Measurements from ENCODE around the gene FOCAD. TPM values are rescaled to one million over a fixed set of nuclear protein-coding genes. Genes with fewer than 3 reads are reported as not detected.
"Not testable (repeated sequence)": the region's sequence is repeated elsewhere in the genome, so short reads cannot be mapped to it uniquely, and the experiment has no call there.

The FOCAD gene
- total RNA-seq, 1 donor from 2014 or later: 36.1 TPM

DNA sequence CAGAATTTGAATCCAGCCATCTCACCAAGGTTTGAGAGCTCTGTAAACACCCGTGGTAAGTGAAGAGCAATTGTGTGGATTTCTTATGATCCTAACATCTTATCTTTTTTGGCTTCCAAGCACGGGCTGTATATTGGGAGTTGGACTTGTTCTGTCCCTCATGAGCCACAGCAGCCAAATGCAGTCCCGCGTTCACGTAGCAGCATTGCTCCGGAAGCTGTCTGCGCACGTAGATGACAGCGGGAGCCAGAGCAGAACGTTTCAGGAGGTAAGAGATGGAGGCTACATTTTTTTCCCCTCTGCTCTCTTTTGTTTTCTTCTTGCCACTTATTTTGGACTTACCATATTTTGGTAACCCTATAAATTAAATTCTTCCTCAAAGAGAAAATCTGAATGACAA is 260.4 kb downstream of the FOCAD start:
- no peak for DNase-seq (ENCODE audit: extremely low read depth, low read depth, low spot score)

- DNase-seq (ENCODE audit: extremely low read depth, low read depth, low spot score): no peak
These were observed 261.2 kb downstream of the FOCAD start for GRCh38 chr9:20945269-20945668.

DNA sequence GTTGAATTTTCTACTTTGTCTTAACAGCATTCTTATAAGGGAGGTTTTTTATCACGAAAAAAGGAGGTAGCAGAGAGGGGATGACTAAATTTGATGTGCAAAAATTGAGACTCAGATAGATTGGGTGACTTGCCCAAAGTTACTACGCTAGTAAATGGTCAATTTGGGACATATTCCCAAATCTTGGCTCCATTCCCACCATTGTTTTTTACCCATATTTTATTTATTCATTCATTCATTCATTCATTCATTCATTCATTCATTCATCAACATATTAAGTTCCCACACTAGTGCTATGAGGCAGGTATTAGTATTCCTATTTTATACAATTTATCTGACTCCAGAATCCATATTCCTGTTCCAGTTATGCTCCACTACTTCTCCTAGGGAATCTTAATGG is 261.8 kb downstream of the FOCAD start:
- DNase-seq (ENCODE audit: extremely low read depth, low read depth, low spot score): no peak

DNA sequence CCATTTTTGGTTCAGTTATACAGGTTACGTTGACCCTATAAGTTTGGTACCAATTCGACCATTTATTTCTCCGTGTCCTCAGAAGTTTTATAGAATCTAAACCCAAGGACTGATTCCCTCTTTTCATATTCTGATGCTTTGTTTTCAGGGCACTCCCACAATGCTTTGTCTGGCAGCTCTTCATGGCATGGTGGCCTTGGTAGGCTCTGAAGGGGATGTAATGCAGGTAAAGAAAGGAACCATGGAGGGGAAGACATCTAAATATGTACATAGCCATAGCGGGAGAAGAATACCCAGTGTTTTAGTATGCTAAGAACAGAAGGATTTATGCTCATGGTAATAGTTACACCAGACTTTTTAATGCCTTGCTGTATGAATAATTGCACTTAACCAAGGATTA is 264.6 kb downstream of the FOCAD start:
- no peak for DNase-seq (ENCODE audit: extremely low read depth, low read depth, low spot score)

DNA sequence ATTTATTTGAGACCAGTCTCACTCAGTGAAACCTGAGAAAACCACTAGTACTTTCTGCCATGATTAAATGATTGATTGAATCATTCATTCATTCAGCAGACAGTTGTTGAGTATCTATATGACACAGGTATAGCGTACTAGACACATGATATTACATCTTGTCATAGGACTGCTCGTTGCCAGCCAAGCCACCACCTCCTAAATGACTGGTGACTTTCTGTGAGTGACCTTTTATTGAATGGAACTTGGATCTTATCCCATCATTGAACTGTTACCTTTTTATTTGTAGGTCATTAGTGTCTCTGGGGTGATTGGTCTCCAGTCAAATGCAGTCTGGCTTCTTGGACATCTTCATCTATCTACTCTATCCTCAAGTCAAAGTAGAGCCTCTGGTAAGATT is 266.6 kb downstream of the FOCAD start:
- DNase-seq (ENCODE audit: extremely low read depth, low read depth, low spot score): no peak

DNA sequence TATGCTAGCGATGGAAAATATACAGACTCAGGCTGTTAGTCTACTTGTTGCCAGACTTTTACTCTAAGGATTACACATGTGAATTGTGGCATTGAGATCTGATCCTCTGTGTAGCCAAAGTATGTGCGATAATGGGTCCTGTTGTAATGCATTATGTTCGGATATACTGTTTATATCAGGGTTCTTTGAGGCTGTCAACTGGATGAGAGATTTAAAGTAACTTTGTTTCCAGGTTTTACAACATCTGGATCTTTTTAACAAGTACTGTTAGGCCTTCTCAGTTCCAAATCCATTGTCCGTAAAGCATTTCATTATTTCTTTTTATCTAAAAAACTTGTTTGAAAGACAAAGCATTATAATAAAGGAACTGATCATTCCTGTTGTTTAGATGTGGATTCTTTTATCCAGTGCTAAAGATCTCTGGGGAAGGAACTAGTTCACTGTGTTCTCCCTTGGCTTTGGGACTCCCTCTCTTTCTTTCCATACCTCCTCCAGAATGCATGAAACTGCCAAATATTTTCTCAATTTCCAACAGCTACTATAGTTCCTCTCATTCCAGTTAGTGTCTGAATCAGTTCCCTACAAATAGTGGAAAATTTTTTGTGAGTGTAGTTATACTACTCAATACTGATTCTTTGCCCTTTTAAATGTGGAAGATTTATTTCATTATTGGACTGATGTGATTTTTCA is 278.6 kb downstream of the FOCAD start:
- DNase-seq (ENCODE audit: extremely low read depth, low read depth, low spot score): no peak

DNA sequence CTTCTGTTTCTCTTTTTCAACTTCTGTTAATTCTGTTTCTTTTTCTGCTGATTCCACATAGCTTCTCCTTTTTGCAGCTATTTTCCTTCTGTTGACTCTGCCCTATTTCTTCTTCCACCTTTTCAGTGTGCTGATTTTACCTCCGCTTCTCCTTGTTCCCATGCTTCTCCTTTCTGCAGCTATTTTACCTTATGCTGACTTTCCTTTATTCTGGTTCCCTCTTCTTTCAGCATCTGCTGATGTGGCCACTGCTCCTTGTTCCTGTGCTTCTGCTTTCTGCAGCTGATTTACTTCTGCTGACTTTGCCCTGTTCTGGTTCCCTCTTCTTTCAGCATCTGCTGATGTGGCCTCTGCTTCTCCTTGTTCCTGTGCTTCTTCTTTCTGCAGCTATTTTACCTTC is 288.6 kb downstream of the FOCAD start:
- no peak for DNase-seq (ENCODE audit: extremely low read depth, low read depth, low spot score)

- DNase-seq (ENCODE audit: extremely low read depth, low read depth, low spot score): not testable (repeated sequence)
These were observed 289.3 kb downstream of the FOCAD start for GRCh38 chr9:20973246-20973947.

DNA sequence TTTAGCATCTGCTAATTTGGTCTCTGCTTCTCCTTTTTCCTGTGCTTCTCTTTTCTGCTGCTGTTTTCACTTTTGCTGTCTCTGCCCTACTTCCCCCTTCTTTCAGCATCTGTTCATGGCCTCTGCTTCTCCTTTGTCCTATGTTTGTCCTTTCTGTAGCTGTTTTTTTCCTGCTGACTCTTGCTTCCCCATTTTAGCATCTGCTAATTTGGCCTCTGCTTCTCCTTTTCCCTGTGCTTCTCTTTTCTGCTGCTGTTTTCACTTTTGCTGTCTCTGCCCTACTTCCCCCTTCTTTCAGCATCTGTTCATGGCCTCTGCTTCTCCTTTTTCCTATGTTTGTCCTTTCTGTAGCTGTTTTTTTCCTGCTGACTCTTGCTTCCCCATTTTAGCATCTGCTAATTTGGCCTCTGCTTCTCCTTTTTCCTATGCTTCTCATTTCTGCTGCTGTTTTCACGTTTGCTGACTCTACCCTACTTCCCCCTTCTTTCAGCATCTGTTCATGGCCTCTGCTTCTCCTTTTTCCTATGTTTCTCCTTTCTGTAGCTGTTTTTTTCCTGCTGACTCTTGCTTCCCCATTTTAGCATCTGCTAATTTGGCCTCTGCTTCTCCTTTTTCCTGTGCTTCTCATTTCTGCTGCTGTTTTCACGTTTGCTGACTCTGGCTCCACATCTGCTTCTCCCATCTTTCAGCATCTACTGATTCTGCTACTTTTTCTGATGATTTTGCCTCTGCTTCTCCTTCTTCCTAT is 290.3 kb downstream of the FOCAD start:
- DNase-seq (ENCODE audit: extremely low read depth, low read depth, low spot score): not testable (repeated sequence)

DNA sequence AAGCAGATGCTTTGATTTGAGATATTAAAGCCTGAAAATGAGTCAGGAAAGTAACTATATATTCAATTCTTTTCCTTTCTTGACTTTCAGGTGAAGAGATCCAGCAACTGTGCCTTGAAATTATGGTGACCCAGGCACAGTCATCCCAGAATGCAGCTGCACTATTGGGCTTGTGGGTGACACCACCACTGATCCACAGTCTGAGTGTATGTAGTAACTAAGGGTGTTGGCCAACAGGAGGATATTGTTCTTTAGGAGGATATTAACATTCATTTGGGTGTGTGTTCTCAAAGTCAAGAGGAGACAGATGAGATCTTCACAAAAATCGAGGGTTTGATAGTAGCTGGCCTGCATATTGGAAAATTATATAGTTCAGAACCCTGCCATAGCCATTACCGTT is 294.2 kb downstream of the FOCAD start:
- no peak for DNase-seq (ENCODE audit: extremely low read depth, low read depth, low spot score)

DNA sequence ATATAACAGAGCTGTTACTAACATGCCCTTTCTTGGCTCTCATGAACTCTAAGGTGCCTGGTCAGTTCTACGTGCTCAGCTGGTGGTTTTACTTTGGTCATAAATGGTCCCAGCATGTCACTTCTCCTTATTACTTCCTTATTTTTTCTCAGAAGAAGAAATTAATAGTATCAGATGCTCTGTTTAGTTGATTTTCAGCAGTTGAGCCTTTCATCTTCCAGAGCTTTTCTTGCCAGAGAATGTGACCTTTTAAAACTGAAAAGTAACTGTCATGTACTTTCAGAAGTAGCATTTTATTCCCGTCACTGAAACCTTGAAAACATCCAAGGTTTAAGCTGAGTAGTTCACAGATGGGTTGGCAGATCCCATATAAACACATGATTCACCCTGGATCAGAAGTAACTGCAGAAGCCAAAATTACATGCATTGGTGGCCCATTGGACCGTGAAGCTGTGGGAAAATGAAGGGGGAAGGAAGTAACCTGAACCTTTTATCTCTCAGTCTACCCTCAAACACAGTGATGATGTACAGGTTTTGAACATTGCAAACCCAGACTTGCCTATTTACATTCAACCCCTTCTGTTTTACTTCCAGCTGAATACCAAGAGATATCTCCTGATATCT is 296.9 kb downstream of the FOCAD start:
- DNase-seq (ENCODE audit: extremely low read depth, low read depth, low spot score): no peak

DNA sequence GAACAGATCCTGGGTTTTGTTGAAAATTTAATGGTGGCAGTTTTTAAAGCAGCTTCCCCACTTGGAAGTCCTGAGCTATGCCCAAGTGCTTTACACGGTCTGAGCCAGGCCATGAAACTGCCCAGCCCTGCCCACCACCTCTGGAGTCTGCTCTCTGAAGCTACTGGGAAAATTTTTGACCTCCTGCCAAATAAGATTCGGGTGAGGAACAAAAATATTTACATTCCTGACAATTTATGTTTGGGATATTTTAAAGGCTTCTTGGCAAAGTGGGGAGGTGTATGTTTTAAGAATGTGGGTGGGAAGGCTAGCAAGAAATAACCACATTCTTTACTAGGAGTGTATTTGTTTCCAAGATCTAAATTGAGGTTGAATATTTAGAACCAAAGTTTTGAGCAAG is 297.4 kb downstream of the FOCAD start:
- no peak for DNase-seq (ENCODE audit: extremely low read depth, low read depth, low spot score)

GRCh38 chr9:20984506-20984905 is 300.4 kb downstream of the FOCAD start:
- DNase-seq (ENCODE audit: extremely low read depth, low read depth, low spot score): no peak

- DNase-seq (ENCODE audit: extremely low read depth, low read depth, low spot score): no peak
These were observed 302.0 kb downstream of the FOCAD start for GRCh38 chr9:20985851-20986600.

DNA sequence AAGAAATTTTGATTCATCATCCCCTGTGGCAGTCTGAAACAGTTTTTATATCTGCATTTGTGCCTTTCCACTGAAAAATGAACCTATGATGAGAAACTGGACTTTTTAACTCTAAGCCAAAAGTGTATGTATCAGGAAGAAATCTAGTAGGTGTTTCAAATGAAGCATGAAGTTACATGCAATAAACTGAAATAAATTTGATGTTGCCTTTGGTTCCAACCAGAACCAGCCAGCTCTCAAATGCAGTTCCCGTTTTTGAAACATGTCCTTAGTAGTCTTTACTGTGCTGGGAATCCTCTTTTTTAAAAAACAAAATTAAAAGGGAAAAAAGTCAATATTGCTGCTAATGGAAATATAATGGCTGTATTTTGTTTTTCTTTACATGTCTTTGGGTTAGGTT is 303.5 kb downstream of the FOCAD start:
- DNase-seq (ENCODE audit: extremely low read depth, low read depth, low spot score): no peak

- no peak for DNase-seq (ENCODE audit: extremely low read depth, low read depth, low spot score)
These were observed 304.0 kb downstream of the FOCAD start for GRCh38 chr9:20988061-20988460.

DNA sequence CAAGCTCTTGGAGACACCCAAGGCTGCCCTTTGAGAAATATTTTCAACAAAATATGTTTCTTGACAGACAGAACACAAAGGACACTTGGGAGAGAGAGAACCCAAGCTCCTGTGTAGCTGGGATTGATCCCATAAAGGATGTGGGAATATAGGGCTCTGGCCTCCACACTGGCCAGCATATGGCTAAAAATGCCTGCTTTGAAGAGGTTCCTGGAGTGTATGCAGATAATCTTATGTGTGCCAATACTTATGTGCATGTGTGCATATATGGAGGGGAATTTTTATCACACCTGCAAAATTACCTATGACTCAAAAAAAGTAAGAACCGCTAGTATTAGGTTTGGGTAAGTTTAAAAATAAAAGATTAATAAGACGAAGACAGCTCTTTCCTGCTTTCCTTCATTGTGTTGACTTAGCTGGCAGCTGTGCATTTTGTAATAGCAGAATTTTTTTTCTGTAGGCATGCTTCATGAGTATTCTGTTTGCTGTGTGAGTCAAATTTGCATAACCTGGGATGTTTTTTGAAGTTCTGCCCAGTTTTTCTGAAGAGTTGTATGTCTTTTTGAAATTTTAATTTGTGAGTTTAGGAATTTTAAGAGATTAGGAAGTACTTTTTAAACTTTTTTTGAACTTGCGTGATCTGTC is 304.7 kb downstream of the FOCAD start:
- DNase-seq (ENCODE audit: extremely low read depth, low read depth, low spot score): no peak

DNA sequence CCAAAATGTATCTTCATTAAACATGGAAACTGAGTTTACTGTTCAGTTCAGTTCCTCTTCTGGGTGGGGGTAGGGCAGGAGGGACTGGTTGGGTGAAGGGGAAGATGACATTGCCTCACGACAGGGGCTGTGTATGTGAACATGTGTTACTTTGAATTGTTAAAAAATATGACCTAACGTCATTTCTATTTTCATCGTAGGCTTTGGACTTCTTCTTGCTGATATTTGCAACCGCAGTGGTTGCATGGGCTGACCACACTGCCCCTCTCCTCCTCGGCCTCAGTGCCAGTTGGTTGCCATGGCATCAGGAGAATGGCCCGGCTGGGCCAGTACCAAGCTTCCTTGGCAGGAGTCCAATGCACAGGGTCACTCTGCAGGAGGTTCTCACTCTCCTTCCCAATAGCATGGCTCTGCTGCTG is 305.9 kb downstream of the FOCAD start:
- DNase-seq (ENCODE audit: extremely low read depth, low read depth, low spot score): no peak

DNA sequence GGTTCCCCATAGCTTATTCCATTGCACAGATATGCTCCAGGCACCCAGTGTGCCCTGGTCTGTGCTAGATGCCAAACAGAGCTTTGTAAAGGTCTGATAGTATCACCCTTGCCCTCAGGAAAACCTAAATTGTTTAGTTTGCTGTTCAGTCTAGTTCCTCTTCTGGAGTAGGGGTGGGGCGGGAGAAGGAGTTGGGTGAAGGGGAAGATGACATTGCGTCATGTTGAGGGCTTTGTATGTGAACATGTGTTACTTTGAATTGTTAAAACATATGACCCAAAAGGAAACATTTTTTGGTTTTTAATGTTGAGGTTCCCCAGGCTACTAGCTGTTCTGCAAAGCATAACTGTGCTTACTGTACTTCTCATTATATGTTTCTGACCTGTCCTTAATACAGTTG is 306.8 kb downstream of the FOCAD start:
- DNase-seq (ENCODE audit: extremely low read depth, low read depth, low spot score): no peak

DNA sequence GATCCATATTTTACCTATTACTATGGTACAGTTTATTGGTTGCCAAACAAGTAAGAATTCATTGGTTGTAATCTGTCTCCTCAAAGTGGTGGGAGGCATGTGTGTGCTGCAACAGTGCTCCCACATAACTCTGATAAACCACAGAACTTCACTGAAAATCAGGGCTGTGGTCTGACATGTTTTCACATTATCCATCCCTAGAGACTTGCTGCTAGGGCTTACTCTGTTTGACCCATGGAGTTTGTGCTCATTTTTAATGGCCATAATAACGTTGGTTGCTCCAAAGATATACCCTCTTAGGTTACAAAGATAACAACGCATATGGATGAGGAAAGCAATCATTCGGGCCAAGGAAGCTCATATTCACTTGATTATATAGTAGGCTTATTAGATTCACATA is 310.4 kb downstream of the FOCAD start:
- no peak for DNase-seq (ENCODE audit: extremely low read depth, low read depth, low spot score)

Measured in glomerular endothelial cell (primary cell).